ENCODE results near the gene NFE2L1. TPM values are rescaled to one million over a fixed set of nuclear protein-coding genes. Genes with fewer than 3 reads are reported as not detected.

NFE2L1 gene
- total RNA-seq, 1 experiment from 2014 or later = 135 TPM

GRCh38 chr17:48003417-48004151 is 44.6 kb upstream of the NFE2L1 start:
- Histone ChIP-seq H3K27ac (ENCODE audit: low read depth, low read length) (no peak overlapping the region), H3K36me3 (ENCODE audit: control insufficient read depth in 1 of 2, insufficient read depth in 2 of 2, low read length in 2 of 2) (no peaks in the 10 kb centered on the region), H3K4me2 (ENCODE audit: low read length) (no peak overlapping the region), H2AFZ (ENCODE audit: low read depth, low read length, poor library complexity, severe bottlenecking) (peak overlapping the region; percentile 76), H3K9me2 (ENCODE audit: insufficient read depth) (no peaks in the 10 kb centered on the region), H4K20me1 (ENCODE audit: insufficient read depth) (no peaks in the 10 kb centered on the region), H3K79me2 (ENCODE audit: insufficient read depth, low read length) (no peaks in the 10 kb centered on the region), H3K9me3 (ENCODE audit: control insufficient read depth in 1 of 2, insufficient read depth in 1 of 2, low read depth in 1 of 2, low read length in 2 of 2) (no peaks in the 10 kb centered on the region), H3K4me3 (replicated peaks in 1 of 2; ENCODE audit: low read depth in 1 of 2, low read length in 2 of 2) (no peak overlapping the region), H3K4me1 (ENCODE audit: control insufficient read depth in 1 of 2, insufficient read depth in 2 of 2, low read length in 2 of 2) (peaks cover 16 to 41% of the 10 kb centered on the region in 2 experiments), H3K9ac (ENCODE audit: low read length) (no peak overlapping the region), H3K27me3 (ENCODE audit: insufficient read depth, low read length) (no peaks in the 10 kb centered on the region)
- BruUV-seq (replicated peaks) = no TSS peak
- intact Hi-C loops (cut with micrococcal nuclease) = no loop called here
- POLR2A ChIA-PET = interaction anchor here (2.1 kb wide), 1 partner anchor 32 kb away, joined by 8 read pairs; the partner anchor contains the start of gene CDK5RAP3
- RAD21 ChIA-PET (ENCODE audit: low non-redundant PET in 1 of 2, low total read pairs in 2 of 2, uncharacterized antibody in 2 of 2, unreplicated experiment in 2 of 2) = no interaction called here
- DNase-seq (ENCODE audit: low read depth, low spot score) (no peak), ATAC-seq (no peak)
- no peak for TF ChIP-seq REST (IDR thresholded peaks at IDR 0.05; ENCODE audit: low read depth)
- no peak for TF ChIP-seq CBX3 (IDR thresholded peaks at IDR 0.05; ENCODE audit: low read depth)
- CTCF ChIA-PET = interaction anchor here (1.5 to 1.7 kb wide), 2 partner anchors 8 to 22 kb away, joined by 4 read pairs; no protein-coding TSS in a partner anchor

- intact Hi-C loops (cut with micrococcal nuclease) = no loop called here
- peak overlapping the region; percentile 36 for H2AFZ ChIP-seq (ENCODE audit: low read depth, low read length, poor library complexity, severe bottlenecking)
- no TSS peak for BruUV-seq (replicated peaks)
- no peaks in the 10 kb centered on the region for H3K9me3 ChIP-seq (ENCODE audit: control insufficient read depth in 1 of 2, insufficient read depth in 1 of 2, low read depth in 1 of 2, low read length in 2 of 2)
- ChIA-PET RAD21 (ENCODE audit: low non-redundant PET in 1 of 2, low total read pairs in 2 of 2, uncharacterized antibody in 2 of 2, unreplicated experiment in 2 of 2) (no interaction called here), POLR2A (interaction anchor here (0.7 kb wide), 1 partner anchor 219 kb away, joined by 3 read pairs; no protein-coding TSS in a partner anchor), CTCF (interaction anchor here (1.3 kb wide), 1 partner anchor 34 kb away, joined by 5 read pairs; the partner anchor contains the start of gene CDK5RAP3)
- no peaks in the 10 kb centered on the region for H3K9me2 ChIP-seq (ENCODE audit: insufficient read depth)
- H3K36me3 ChIP-seq (ENCODE audit: control insufficient read depth in 1 of 2, insufficient read depth in 2 of 2, low read length in 2 of 2) = no peaks in the 10 kb centered on the region
- no peak for ATAC-seq
- H3K27ac ChIP-seq (ENCODE audit: low read depth, low read length) = no peak overlapping the region
- H3K27me3 ChIP-seq (ENCODE audit: insufficient read depth, low read length) = no peaks in the 10 kb centered on the region
- H3K4me1 ChIP-seq (ENCODE audit: control insufficient read depth in 1 of 2, insufficient read depth in 2 of 2, low read length in 2 of 2) = peaks cover 16 to 35% of the 10 kb centered on the region in 2 experiments
- no peak overlapping the region for H3K9ac ChIP-seq (ENCODE audit: low read length)
- no peak overlapping the region for H3K4me2 ChIP-seq (ENCODE audit: low read length)
- no peaks in the 10 kb centered on the region for H4K20me1 ChIP-seq (ENCODE audit: insufficient read depth)
- no peak for DNase-seq (ENCODE audit: low read depth, low spot score)
- H3K79me2 ChIP-seq (ENCODE audit: insufficient read depth, low read length) = no peaks in the 10 kb centered on the region
- H3K4me3 ChIP-seq (replicated peaks in 1 of 2; ENCODE audit: low read depth in 1 of 2, low read length in 2 of 2) = no peak overlapping the region
- TF ChIP-seq POLR2AphosphoS5 (IDR thresholded peaks at IDR 0.05; ENCODE audit: low read depth, low read length) (no peak), REST (IDR thresholded peaks at IDR 0.05; ENCODE audit: low read depth) (no peak), SRF (IDR thresholded peaks at IDR 0.05; ENCODE audit: low read depth) (no peak), ZNF274 (IDR thresholded peaks at IDR 0.05; ENCODE audit: low read depth, low read length) (no peak), SP1 (IDR thresholded peaks at IDR 0.05; ENCODE audit: low read depth) (no peak), MAX (IDR thresholded peaks at IDR 0.05) (no peak), POLR2A (IDR thresholded peaks at IDR 0.05; ENCODE audit: borderline replicate concordance, extremely low read depth, insufficient read depth, insufficient read length) (no peak), RAD21 (IDR thresholded peaks at IDR 0.05; ENCODE audit: low read depth) (no peak), ELF1 (IDR thresholded peaks at IDR 0.05; ENCODE audit: borderline replicate concordance, low read depth) (no peak), ATF3 (IDR thresholded peaks at IDR 0.05) (no peak), FOSL1 (IDR thresholded peaks at IDR 0.05; ENCODE audit: low read depth) (no peak), JUND (IDR thresholded peaks at IDR 0.05) (no peak)
Observed at GRCh38 chr17:48004983-48005382, 43.2 kb upstream of the NFE2L1 start.

All from HCT116 (cell line).